Measurements from ENCODE around the gene CD40. TPM values are rescaled to one million over a fixed set of nuclear protein-coding genes. Genes with fewer than 3 reads are reported as not detected.

Gene CD40
- total and polyA plus RNA-seq, 2 experiments from 2014 or later: 2.5 to 2.8 TPM

DNA sequence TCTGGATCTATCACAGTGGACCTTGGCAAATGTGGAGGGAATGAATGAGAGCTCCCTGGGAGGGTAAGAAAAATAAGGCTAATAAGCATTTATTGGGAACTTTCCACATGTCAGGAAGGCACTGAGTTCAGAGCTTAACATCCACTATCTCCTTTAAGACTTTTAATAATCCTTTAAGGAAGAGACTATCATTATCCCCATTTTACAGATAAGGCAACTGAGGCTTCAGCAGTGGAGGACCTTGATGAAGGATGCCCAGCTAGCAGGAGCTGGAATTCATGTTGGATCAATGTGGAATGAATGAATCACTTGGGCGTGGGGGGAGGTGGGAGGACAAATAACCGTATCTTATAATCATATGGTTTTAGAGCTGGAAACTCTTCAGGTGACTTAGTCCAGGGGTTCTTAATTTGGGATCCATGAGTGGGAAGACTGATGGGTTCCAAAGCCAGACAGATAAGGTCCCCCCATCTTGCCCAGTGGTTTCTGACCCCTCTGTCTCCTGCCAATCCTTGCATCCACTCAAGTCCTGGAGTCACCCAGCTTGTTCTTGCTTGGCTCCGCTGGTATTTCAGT is 54.9 kb downstream of the CD40 start:
- Histone ChIP-seq H3K9me2 (ENCODE audit: insufficient read depth) (no peaks in the 10 kb centered on the region), H3K4me2 (ENCODE audit: unreplicated experiment) (no peak overlapping the region), H3K79me2 (ENCODE audit: insufficient read depth) (no peaks in the 10 kb centered on the region), H3K9me3 (ENCODE audit: low read depth) (no peaks in the 10 kb centered on the region), H3K4me1 (ENCODE audit: insufficient read depth) (no peaks in the 10 kb centered on the region), H3K4me3 (no peak overlapping the region), H3K36me3 (ENCODE audit: low read depth) (no peaks in the 10 kb centered on the region), H3F3A (ENCODE audit: insufficient read depth) (no peaks in the 10 kb centered on the region), H3K27me3 (replicated peaks; ENCODE audit: insufficient read depth) (peaks cover 39% of the 10 kb centered on the region; the same call in 1 of the 2 replicates), H4K20me1 (ENCODE audit: insufficient read depth) (no peaks in the 10 kb centered on the region), H3K9ac (no peak overlapping the region), H2AFZ (no peak overlapping the region), H3K27ac (no peak overlapping the region)
- in situ Hi-C loops (cut with MboI): no loop called here
- no peak for TF ChIP-seq EZH2phosphoT487 (IDR thresholded peaks at IDR 0.05; ENCODE audit: insufficient read depth, low read depth)
- WGBS, 2 experiments (ENCODE audit: low coverage in 1 of 2, low lambda C conversion rate in 2 of 2, missing lambda C conversion rate in 2 of 2): 31 to 33% methylated on average over 3 of the region's 3 CpGs
- DNase-seq: no peak

- TF ChIP-seq EZH2phosphoT487 (IDR thresholded peaks at IDR 0.05; ENCODE audit: insufficient read depth, low read depth): no peak
- no peaks in the 10 kb centered on the region for H3K79me2 ChIP-seq (ENCODE audit: insufficient read depth)
- H3K27me3 ChIP-seq (replicated peaks; ENCODE audit: insufficient read depth): peaks cover 39% of the 10 kb centered on the region; the same call in 1 of the 2 replicates
- H3K4me3 ChIP-seq: no peak overlapping the region
- H3K9me2 ChIP-seq (ENCODE audit: insufficient read depth): no peaks in the 10 kb centered on the region
- no peak overlapping the region for H3K4me2 ChIP-seq (ENCODE audit: unreplicated experiment)
- H2AFZ ChIP-seq: no peak overlapping the region
- WGBS, 2 experiments (ENCODE audit: low coverage in 1 of 2, low lambda C conversion rate in 2 of 2, missing lambda C conversion rate in 2 of 2): 19 to 24% methylated on average over 18 to 25 of the region's 25 CpGs
- H3K9me3 ChIP-seq (ENCODE audit: low read depth): no peaks in the 10 kb centered on the region
- H3K27ac ChIP-seq: no peak overlapping the region
- no peaks in the 10 kb centered on the region for H3F3A ChIP-seq (ENCODE audit: insufficient read depth)
- no peaks in the 10 kb centered on the region for H3K36me3 ChIP-seq (ENCODE audit: low read depth)
- no peak overlapping the region for H3K9ac ChIP-seq
- H4K20me1 ChIP-seq (ENCODE audit: insufficient read depth): no peaks in the 10 kb centered on the region
- H3K4me1 ChIP-seq (ENCODE audit: insufficient read depth): no peaks in the 10 kb centered on the region
- in situ Hi-C loops (cut with MboI): no loop called here
- no peak for DNase-seq
These were observed 55.7 kb downstream of the CD40 start for GRCh38 chr20:46173652-46174468.

GRCh38 chr20:46174469-46175126 is 56.5 kb downstream of the CD40 start:
- Histone ChIP-seq H3K4me3 (no peak overlapping the region), H3K4me1 (ENCODE audit: insufficient read depth) (no peaks in the 10 kb centered on the region), H3K27me3 (replicated peaks; ENCODE audit: insufficient read depth) (peaks cover 39% of the 10 kb centered on the region), H3K9ac (no peak overlapping the region), H3K27ac (no peak overlapping the region), H3K9me2 (ENCODE audit: insufficient read depth) (no peaks in the 10 kb centered on the region), H2AFZ (no peak overlapping the region), H4K20me1 (ENCODE audit: insufficient read depth) (no peaks in the 10 kb centered on the region), H3K79me2 (ENCODE audit: insufficient read depth) (no peaks in the 10 kb centered on the region), H3K9me3 (ENCODE audit: low read depth) (no peaks in the 10 kb centered on the region), H3K36me3 (ENCODE audit: low read depth) (no peaks in the 10 kb centered on the region), H3F3A (ENCODE audit: insufficient read depth) (no peaks in the 10 kb centered on the region), H3K4me2 (ENCODE audit: unreplicated experiment) (no peak overlapping the region)
- peak; percentile 68 for DNase-seq
- WGBS, 2 experiments (ENCODE audit: low coverage in 1 of 2, low lambda C conversion rate in 2 of 2, missing lambda C conversion rate in 2 of 2): 12 to 13% methylated on average over 18 to 70 of the region's 77 CpGs
- TF ChIP-seq EZH2 (IDR thresholded peaks at IDR 0.05; ENCODE audit: insufficient read depth, poor library complexity, severe bottlenecking) (no peak), EZH2phosphoT487 (IDR thresholded peaks at IDR 0.05; ENCODE audit: insufficient read depth, low read depth) (no peak)
- in situ Hi-C loops (cut with MboI): no loop called here

DNA sequence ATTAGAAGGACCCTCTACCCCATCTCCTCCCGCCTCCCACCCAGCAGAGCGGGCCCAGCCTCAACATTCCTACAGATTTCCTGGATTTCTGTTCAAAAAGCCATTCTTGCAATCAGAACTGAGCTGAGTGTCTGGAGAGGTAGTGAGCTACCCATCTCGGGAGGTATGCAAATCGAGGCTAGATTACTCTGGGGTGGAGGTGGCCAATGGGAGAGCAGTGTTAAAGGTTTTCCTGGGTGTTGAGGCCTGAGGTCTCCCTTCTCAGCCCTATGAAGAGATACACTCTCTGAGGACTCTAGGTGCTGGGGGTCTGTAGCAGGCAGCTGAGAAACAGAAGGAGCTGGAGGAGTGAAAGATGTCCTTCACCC is 57.0 kb downstream of the CD40 start:
- no peak for TF ChIP-seq EZH2phosphoT487 (IDR thresholded peaks at IDR 0.05; ENCODE audit: insufficient read depth, low read depth)
- TF ChIP-seq EZH2 (IDR thresholded peaks at IDR 0.05; ENCODE audit: insufficient read depth, poor library complexity, severe bottlenecking): no peak
- H3K9me2 ChIP-seq (ENCODE audit: insufficient read depth): no peaks in the 10 kb centered on the region
- no peak overlapping the region for H3K9ac ChIP-seq
- H3K4me1 ChIP-seq (ENCODE audit: insufficient read depth): no peaks in the 10 kb centered on the region
- no peak overlapping the region for H3K4me2 ChIP-seq (ENCODE audit: unreplicated experiment)
- H3F3A ChIP-seq (ENCODE audit: insufficient read depth): no peaks in the 10 kb centered on the region
- H3K4me3 ChIP-seq: no peak overlapping the region
- peaks cover 39% of the 10 kb centered on the region for H3K27me3 ChIP-seq (replicated peaks; ENCODE audit: insufficient read depth)
- no peaks in the 10 kb centered on the region for H3K9me3 ChIP-seq (ENCODE audit: low read depth)
- H3K27ac ChIP-seq: no peak overlapping the region
- WGBS, 2 experiments (ENCODE audit: low coverage in 1 of 2, low lambda C conversion rate in 2 of 2, missing lambda C conversion rate in 2 of 2): 50% methylated on average over 4 of the region's 4 CpGs
- no peak for DNase-seq
- H2AFZ ChIP-seq: no peak overlapping the region
- H3K36me3 ChIP-seq (ENCODE audit: low read depth): no peaks in the 10 kb centered on the region
- in situ Hi-C loops (cut with MboI): no loop called here
- no peaks in the 10 kb centered on the region for H3K79me2 ChIP-seq (ENCODE audit: insufficient read depth)
- no peaks in the 10 kb centered on the region for H4K20me1 ChIP-seq (ENCODE audit: insufficient read depth)

All from GM23248 (cell line).